Measurements from ENCODE around the gene C1RL. TPM values are rescaled to one million over a fixed set of nuclear protein-coding genes. Genes with fewer than 3 reads are reported as not detected.

Gene C1RL
- total and polyA plus RNA-seq, 4 donors, result 67.5 to 188 (median 124) TPM

- peak overlapping the region in 1 of 2 donors; percentile 39 for H3K27ac ChIP-seq (ENCODE audit: low read depth in 1 of 2, low read length in 2 of 2)
- no peaks in the 10 kb centered on the region for H3K27me3 ChIP-seq (ENCODE audit: control insufficient read depth in 4 of 4, insufficient read depth in 4 of 4, low read length in 3 of 4)
- no peak overlapping the region for H3K9ac ChIP-seq (ENCODE audit: low read depth in 1 of 2, low read length in 2 of 2)
- peak in 1 of 2 donors; percentile 22 for TF ChIP-seq RAD21 (IDR thresholded peaks at IDR 0.05)
- peak in 1 of 2 donors; percentile 25 for TF ChIP-seq HNF4A (conservative IDR thresholded peaks at IDR 0.05)
- TF ChIP-seq HNF4G (IDR thresholded peaks at IDR 0.05), result no peak
- TF ChIP-seq RXRA (IDR thresholded peaks at IDR 0.05), result no peak
- H3K4me3 ChIP-seq (ENCODE audit: low read depth in 1 of 3, low read length in 3 of 3), result no peak overlapping the region
- 74% methylated on average over 4 of the region's 4 CpGs for WGBS
- H3K36me3 ChIP-seq (ENCODE audit: control insufficient read depth in 4 of 4, insufficient read depth in 3 of 4, low read depth in 1 of 4, low read length in 3 of 4), result peaks cover 0 to 3% (median under 1%) of the 10 kb centered on the region in 4 donors
- DNase-seq (ENCODE audit: low spot score), result no peak
- peaks cover 4 to 43% (median 33%) of the 10 kb centered on the region in 4 donors for H3K4me1 ChIP-seq (ENCODE audit: control insufficient read depth in 4 of 4, insufficient read depth in 4 of 4, low read length in 3 of 4)
- H3K9me3 ChIP-seq (ENCODE audit: control insufficient read depth in 4 of 4, low read length in 3 of 4), result no peaks in the 10 kb centered on the region
These were observed 3.0 kb upstream of the C1RL start for GRCh38 chr12:7112041-7112440.

- Histone ChIP-seq H3K4me1 (ENCODE audit: control insufficient read depth in 4 of 4, insufficient read depth in 4 of 4, low read length in 3 of 4) (peaks cover 4 to 51% (median 35%) of the 10 kb centered on the region in 4 donors), H3K9ac (ENCODE audit: low read depth in 1 of 2, low read length in 2 of 2) (no peak overlapping the region), H3K27me3 (ENCODE audit: control insufficient read depth in 4 of 4, insufficient read depth in 4 of 4, low read length in 3 of 4) (no peaks in the 10 kb centered on the region), H3K9me3 (ENCODE audit: control insufficient read depth in 4 of 4, low read length in 3 of 4) (no peaks in the 10 kb centered on the region), H3K36me3 (ENCODE audit: control insufficient read depth in 4 of 4, insufficient read depth in 3 of 4, low read depth in 1 of 4, low read length in 3 of 4) (peaks cover 0 to 4% (median 1%) of the 10 kb centered on the region in 4 donors), H3K27ac (ENCODE audit: low read depth in 1 of 2, low read length in 2 of 2) (no peak overlapping the region), H3K4me3 (ENCODE audit: low read depth in 1 of 3, low read length in 3 of 3) (no peak overlapping the region)
- DNase-seq (ENCODE audit: low spot score), result no peak
- no peak for TF ChIP-seq FOXA2 (IDR thresholded peaks at IDR 0.05)
- TF ChIP-seq MAX (IDR thresholded peaks at IDR 0.05), result no peak
- no peak for TF ChIP-seq RXRA (IDR thresholded peaks at IDR 0.05)
- TF ChIP-seq TAF1 (conservative IDR thresholded peaks at IDR 0.05), result no peak
- 85% methylated on average over 5 of the region's 5 CpGs for WGBS
These were observed 1.6 kb upstream of the C1RL start for GRCh38 chr12:7110661-7111060.

GRCh38 chr12:7109572-7109920, 532 bp upstream of the C1RL start:
- H3K4me1 ChIP-seq (ENCODE audit: control insufficient read depth in 4 of 4, insufficient read depth in 4 of 4, low read length in 3 of 4), result peaks cover 4 to 55% (median 36%) of the 10 kb centered on the region in 4 donors
- TF ChIP-seq EGR1 (IDR thresholded peaks at IDR 0.05; ENCODE audit: low read depth in 2 of 2) (no peak), NR2F2 (IDR thresholded peaks at IDR 0.05) (no peak), JUND (IDR thresholded peaks at IDR 0.05) (no peak), RAD21 (IDR thresholded peaks at IDR 0.05) (no peak), ATF3 (IDR thresholded peaks at IDR 0.05) (no peak), SP1 (IDR thresholded peaks at IDR 0.05) (no peak), ZBTB33 (IDR thresholded peaks at IDR 0.05) (no peak), HNF4G (IDR thresholded peaks at IDR 0.05) (no peak), HNF4A (conservative IDR thresholded peaks at IDR 0.05) (no peak), FOXA1 (IDR thresholded peaks at IDR 0.05) (no peak), GABPA (IDR thresholded peaks at IDR 0.05 in 1 of 2, conservative IDR thresholded peaks at IDR 0.05 in 1 of 2) (no peak), YY1 (IDR thresholded peaks at IDR 0.05) (no peak), TAF1 (conservative IDR thresholded peaks at IDR 0.05) (no peak), MAX (IDR thresholded peaks at IDR 0.05) (no peak)
- H3K36me3 ChIP-seq (ENCODE audit: control insufficient read depth in 4 of 4, insufficient read depth in 3 of 4, low read depth in 1 of 4, low read length in 3 of 4), result peaks cover 0 to 6% (median 0%) of the 10 kb centered on the region in 4 donors
- WGBS, result 58% methylated on average over 5 of the region's 5 CpGs
- H3K4me3 ChIP-seq (ENCODE audit: low read depth in 1 of 3, low read length in 3 of 3), result peak overlapping the region; percentile 75 to 90 (median 85)
- no peaks in the 10 kb centered on the region for H3K9me3 ChIP-seq (ENCODE audit: control insufficient read depth in 4 of 4, low read length in 3 of 4)
- peak overlapping the region; percentile 34 to 36 for H3K9ac ChIP-seq (ENCODE audit: low read depth in 1 of 2, low read length in 2 of 2)
- peak overlapping the region; percentile 84 to 94 for H3K27ac ChIP-seq (ENCODE audit: low read depth in 1 of 2, low read length in 2 of 2)
- DNase-seq (ENCODE audit: low spot score), result no peak
- H3K27me3 ChIP-seq (ENCODE audit: control insufficient read depth in 4 of 4, insufficient read depth in 4 of 4, low read length in 3 of 4), result no peaks in the 10 kb centered on the region
